ENCODE measurements around the gene SEZ6L2.
A peak's percentile ranks its signal among the peaks of the same experiment; 100 is the strongest.
"Not testable (repeated sequence)": the region's sequence is repeated elsewhere in the genome, so short reads cannot be mapped to it uniquely, and the experiment has no call there.

SEZ6L2 gene

GRCh38 chr16:29909851-29910250, 10.5 kb upstream of the SEZ6L2 start:
- DNase-seq: not testable (repeated sequence)

- no peak for DNase-seq
These were observed 10.0 kb upstream of the SEZ6L2 start for GRCh38 chr16:29909391-29909790.

GRCh38 chr16:29908719-29909220, 9.4 kb upstream of the SEZ6L2 start:
- DNase-seq: no peak

GRCh38 chr16:29907973-29908372, 8.6 kb upstream of the SEZ6L2 start:
- no peak for DNase-seq

- no peak for DNase-seq
These were observed 7.3 kb upstream of the SEZ6L2 start for GRCh38 chr16:29906520-29907244.

GRCh38 chr16:29905668-29906067, 6.3 kb upstream of the SEZ6L2 start:
- no peak for DNase-seq

- DNase-seq: no peak
These were observed 5.6 kb upstream of the SEZ6L2 start for GRCh38 chr16:29904947-29905346.

GRCh38 chr16:29903590-29903989, 4.2 kb upstream of the SEZ6L2 start:
- no peak for DNase-seq

- no peak for DNase-seq
These were observed 2.2 kb upstream of the SEZ6L2 start for GRCh38 chr16:29901607-29901945.

- DNase-seq: no peak
These were observed 1.7 kb upstream of the SEZ6L2 start for GRCh38 chr16:29900888-29901606.

- peak; percentile 79 for DNase-seq
These were observed 945 bp upstream of the SEZ6L2 start, which contains the start of gene ASPHD1 for GRCh38 chr16:29900102-29900887. ASPHD1 (plus strand) TSS chr16:29900488; CDS start chr16:29900972, 484 bp downstream.

GRCh38 chr16:29898804-29899515, 390 bp downstream of the SEZ6L2 start:
- DNase-seq: no peak

- DNase-seq: no peak
These were observed 1.1 kb downstream of the SEZ6L2 start for GRCh38 chr16:29898135-29898803.

- no peak for DNase-seq
These were observed 2.0 kb downstream of the SEZ6L2 start for GRCh38 chr16:29897333-29897732.

- no peak for DNase-seq
These were observed 2.5 kb downstream of the SEZ6L2 start for GRCh38 chr16:29896841-29897240.

GRCh38 chr16:29894352-29894751, 5.0 kb downstream of the SEZ6L2 start:
- DNase-seq: no peak

- DNase-seq: no peak
These were observed 5.8 kb downstream of the SEZ6L2 start for GRCh38 chr16:29893553-29893952.

- no peak for DNase-seq
These were observed 6.9 kb downstream of the SEZ6L2 start for GRCh38 chr16:29892458-29892813.

- DNase-seq: no peak
These were observed 7.6 kb downstream of the SEZ6L2 start for GRCh38 chr16:29891525-29892457.

- not testable (repeated sequence) for DNase-seq
These were observed 10.0 kb downstream of the SEZ6L2 start for GRCh38 chr16:29889372-29889771.

- no peak for DNase-seq
These were observed 15.4 kb downstream of the SEZ6L2 start for GRCh38 chr16:29883987-29884386.
